ENCODE results near the gene MACROD2. TPM values are rescaled to one million over a fixed set of nuclear protein-coding genes. Genes with fewer than 3 reads are reported as not detected.

The MACROD2 gene
- total and polyA plus RNA-seq, 4 donors = 0.66 to 10.5 (median 3.3) TPM

DNA sequence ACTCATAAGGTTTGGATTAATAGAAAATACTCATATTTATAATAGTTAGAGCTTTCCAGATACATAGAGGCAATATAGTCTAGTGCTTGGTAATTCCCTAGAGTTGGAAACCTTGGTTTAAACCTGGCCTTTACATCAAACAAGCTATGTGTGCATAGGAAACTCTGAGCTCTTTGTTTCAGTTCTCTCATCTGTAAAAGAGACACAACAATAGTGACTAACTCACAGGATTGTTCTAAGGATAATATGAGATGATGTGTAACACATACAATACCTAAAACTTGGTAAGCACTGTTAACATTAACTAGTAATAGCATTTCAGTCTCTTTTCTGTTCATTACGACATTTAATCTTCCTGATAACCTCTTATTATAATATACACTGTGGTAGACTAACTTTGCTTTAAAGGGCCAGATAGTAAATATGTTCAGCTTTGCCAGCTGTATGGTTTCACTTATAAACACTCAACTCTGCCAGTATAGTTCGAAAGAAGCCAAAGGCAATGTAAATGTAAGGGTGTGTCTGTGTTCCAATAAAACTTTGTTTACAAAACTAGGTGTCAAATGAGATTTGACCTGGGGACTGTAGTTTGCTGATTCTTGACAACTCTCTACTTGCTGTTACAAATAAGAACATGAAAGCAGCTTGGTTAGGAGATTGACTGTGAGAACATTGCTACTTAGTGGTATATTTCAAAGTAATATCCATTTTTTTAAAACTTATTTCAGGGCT is 712.7 kb downstream of the MACROD2 start:
- Histone ChIP-seq H3K9ac (ENCODE audit: low read depth in 1 of 2, low read length in 2 of 2) (no peak overlapping the region), H3K27ac (ENCODE audit: low read depth in 1 of 2, low read length in 2 of 2) (no peak overlapping the region), H3K9me3 (ENCODE audit: control insufficient read depth in 4 of 4, low read length in 3 of 4) (no peaks in the 10 kb centered on the region), H3K27me3 (ENCODE audit: control insufficient read depth in 4 of 4, insufficient read depth in 4 of 4, low read length in 3 of 4) (no peaks in the 10 kb centered on the region), H3K4me1 (ENCODE audit: control insufficient read depth in 4 of 4, insufficient read depth in 4 of 4, low read length in 3 of 4) (peaks cover 2 to 25% (median 9%) of the 10 kb centered on the region in 4 donors), H3K36me3 (ENCODE audit: control insufficient read depth in 4 of 4, insufficient read depth in 3 of 4, low read depth in 1 of 4, low read length in 3 of 4) (no peaks in the 10 kb centered on the region), H3K4me3 (ENCODE audit: low read depth in 1 of 3, low read length in 3 of 3) (no peak overlapping the region)
- DNase-seq (ENCODE audit: low spot score) = no peak
- WGBS = 52% methylated on average over 2 of the region's 2 CpGs
- TF ChIP-seq YY1 (IDR thresholded peaks at IDR 0.05) (no peak), EGR1 (IDR thresholded peaks at IDR 0.05; ENCODE audit: low read depth in 2 of 2) (no peak), SP1 (IDR thresholded peaks at IDR 0.05) (no peak), RXRA (IDR thresholded peaks at IDR 0.05) (no peak), JUND (IDR thresholded peaks at IDR 0.05) (no peak), HNF4G (IDR thresholded peaks at IDR 0.05) (no peak), FOXA1 (IDR thresholded peaks at IDR 0.05) (no peak), TAF1 (conservative IDR thresholded peaks at IDR 0.05) (no peak), CTCF (IDR thresholded peaks at IDR 0.05; ENCODE audit: low read depth, low read length, missing input control) (no peak), RAD21 (IDR thresholded peaks at IDR 0.05) (no peak), MAX (IDR thresholded peaks at IDR 0.05) (no peak), HNF4A (conservative IDR thresholded peaks at IDR 0.05) (no peak), GABPA (IDR thresholded peaks at IDR 0.05 in 1 of 2, conservative IDR thresholded peaks at IDR 0.05 in 1 of 2) (no peak), FOXA2 (IDR thresholded peaks at IDR 0.05) (no peak), NR2F2 (IDR thresholded peaks at IDR 0.05) (no peak)
- TF ChIP-seq, protein P1, sequence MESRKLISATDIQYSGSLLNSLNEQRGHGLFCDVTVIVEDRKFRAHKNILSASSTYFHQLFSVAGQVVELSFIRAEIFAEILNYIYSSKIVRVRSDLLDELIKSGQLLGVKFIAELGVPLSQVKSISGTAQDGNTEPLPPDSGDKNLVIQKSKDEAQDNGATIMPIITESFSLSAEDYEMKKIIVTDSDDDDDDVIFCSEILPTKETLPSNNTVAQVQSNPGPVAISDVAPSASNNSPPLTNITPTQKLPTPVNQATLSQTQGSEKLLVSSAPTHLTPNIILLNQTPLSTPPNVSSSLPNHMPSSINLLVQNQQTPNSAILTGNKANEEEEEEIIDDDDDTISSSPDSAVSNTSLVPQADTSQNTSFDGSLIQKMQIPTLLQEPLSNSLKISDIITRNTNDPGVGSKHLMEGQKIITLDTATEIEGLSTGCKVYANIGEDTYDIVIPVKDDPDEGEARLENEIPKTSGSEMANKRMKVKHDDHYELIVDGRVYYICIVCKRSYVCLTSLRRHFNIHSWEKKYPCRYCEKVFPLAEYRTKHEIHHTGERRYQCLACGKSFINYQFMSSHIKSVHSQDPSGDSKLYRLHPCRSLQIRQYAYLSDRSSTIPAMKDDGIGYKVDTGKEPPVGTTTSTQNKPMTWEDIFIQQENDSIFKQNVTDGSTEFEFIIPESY (IDR thresholded peaks at IDR 0.05) = no peak
- TF ChIP-seq, protein P2, sequence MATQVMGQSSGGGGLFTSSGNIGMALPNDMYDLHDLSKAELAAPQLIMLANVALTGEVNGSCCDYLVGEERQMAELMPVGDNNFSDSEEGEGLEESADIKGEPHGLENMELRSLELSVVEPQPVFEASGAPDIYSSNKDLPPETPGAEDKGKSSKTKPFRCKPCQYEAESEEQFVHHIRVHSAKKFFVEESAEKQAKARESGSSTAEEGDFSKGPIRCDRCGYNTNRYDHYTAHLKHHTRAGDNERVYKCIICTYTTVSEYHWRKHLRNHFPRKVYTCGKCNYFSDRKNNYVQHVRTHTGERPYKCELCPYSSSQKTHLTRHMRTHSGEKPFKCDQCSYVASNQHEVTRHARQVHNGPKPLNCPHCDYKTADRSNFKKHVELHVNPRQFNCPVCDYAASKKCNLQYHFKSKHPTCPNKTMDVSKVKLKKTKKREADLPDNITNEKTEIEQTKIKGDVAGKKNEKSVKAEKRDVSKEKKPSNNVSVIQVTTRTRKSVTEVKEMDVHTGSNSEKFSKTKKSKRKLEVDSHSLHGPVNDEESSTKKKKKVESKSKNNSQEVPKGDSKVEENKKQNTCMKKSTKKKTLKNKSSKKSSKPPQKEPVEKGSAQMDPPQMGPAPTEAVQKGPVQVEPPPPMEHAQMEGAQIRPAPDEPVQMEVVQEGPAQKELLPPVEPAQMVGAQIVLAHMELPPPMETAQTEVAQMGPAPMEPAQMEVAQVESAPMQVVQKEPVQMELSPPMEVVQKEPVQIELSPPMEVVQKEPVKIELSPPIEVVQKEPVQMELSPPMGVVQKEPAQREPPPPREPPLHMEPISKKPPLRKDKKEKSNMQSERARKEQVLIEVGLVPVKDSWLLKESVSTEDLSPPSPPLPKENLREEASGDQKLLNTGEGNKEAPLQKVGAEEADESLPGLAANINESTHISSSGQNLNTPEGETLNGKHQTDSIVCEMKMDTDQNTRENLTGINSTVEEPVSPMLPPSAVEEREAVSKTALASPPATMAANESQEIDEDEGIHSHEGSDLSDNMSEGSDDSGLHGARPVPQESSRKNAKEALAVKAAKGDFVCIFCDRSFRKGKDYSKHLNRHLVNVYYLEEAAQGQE (IDR thresholded peaks at IDR 0.05) = no peak
- TF ChIP-seq, protein P3, sequence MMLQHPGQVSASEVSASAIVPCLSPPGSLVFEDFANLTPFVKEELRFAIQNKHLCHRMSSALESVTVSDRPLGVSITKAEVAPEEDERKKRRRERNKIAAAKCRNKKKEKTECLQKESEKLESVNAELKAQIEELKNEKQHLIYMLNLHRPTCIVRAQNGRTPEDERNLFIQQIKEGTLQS (IDR thresholded peaks at IDR 0.05) = no peak

All from liver (tissue), 9 donors.